Transverse colon (tissue), 3 donors: ENCODE results near the gene GSTT2B.
"Not testable (repeated sequence)": the region's sequence is repeated elsewhere in the genome, so short reads cannot be mapped to it uniquely, and the experiment has no call there.

Source experiments
- POLR2A ChIP-seq: fragments of 450-650 bp; IDR thresholded peaks from one replicate; pipeline ENCODE4 v1.6.1; 2016; ENCODE audit warnings: antibody characterized with exemption, mild to moderate bottlenecking, moderate library complexity
- POLR2AphosphoS5 ChIP-seq, 3 donors: sonication (generic); formaldehyde crosslinking; IDR thresholded peaks; one replicate each; pipeline ENCODE4 v1.6.1; 2016; ENCODE audit warnings: antibody characterized with exemption in 3 of 3

DNA sequence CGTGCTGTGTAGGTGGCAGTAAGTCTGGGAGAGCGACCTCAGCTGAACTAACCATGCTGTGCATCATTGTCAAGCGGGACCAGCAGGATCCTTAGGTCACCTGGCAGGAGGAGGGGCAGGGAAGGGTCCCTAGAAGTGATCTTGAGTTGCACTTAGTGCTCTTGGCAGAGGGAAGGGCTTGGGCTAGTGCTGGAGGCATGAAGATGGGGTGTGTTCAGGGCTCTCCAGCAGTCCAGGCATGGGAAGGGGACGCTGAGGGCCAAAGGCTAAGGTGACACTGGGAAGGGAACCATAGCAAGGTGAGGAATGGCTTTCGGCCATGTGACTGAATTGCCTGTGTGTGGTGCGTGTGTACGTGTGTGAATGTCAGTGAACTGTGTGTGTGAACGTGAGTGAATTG lies 25.1 kb upstream of the GSTT2B start:
- not testable (repeated sequence) for TF ChIP-seq POLR2A; POLR2AphosphoS5 (IDR thresholded peaks at IDR 0.05)
